Stimulated activated CD8-positive, alpha-beta memory T cell treated with anti-CD3 and anti-CD28 coated beads, Interleukin-12 subunit alpha, Interleukin-12 subunit beta, amount 100 ng/mL, for 4 hours (primary cell): Measurements from ENCODE around the gene DHX58.

Experiments used
- DNase-seq: peaks from one replicate; pipeline ENCODE4 v3.0.0-alpha.2; 2020; ENCODE audit warnings: low read depth

The DHX58 gene

GRCh38 chr17:42081516-42082129 lies 30.9 kb downstream of the DHX58 start:
- no peak for DNase-seq

- DNase-seq = no peak
Measured at GRCh38 chr17:42079541-42079940, 33.0 kb downstream of the DHX58 start.

DNA sequence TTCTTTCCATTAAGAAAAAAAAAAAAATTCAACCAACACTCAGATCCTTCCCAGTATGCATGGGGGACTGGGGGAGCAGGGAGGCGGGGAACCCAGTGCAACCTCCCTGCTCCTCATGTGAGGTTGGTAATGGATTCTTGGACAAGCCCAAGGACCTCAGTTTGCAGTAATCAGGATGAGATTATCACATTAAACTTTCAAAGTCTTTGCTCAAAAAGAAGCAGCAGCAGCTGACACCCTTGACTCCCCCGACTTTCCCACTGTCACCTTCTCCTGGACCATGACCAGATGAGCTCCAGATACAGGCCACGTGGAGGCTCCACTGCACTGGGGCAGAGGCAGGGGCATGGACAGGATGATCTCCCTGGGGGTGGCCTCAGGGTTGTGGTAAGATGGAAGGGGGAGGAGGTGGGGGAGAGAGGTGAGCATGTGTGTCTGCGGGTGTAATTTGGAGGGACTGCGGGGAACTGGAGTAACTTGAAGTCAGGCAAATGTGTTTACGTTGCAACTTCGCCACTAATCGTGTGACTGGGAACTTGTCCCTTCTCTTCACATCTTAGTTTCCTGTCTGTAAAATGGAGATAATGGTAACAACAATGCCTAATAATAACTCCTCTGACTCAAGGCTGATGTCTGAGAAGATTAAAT lies 34.0 kb downstream of the DHX58 start:
- DNase-seq = no peak

- no peak for DNase-seq
Measured at GRCh38 chr17:42077755-42078154, 34.8 kb downstream of the DHX58 start.

DNA sequence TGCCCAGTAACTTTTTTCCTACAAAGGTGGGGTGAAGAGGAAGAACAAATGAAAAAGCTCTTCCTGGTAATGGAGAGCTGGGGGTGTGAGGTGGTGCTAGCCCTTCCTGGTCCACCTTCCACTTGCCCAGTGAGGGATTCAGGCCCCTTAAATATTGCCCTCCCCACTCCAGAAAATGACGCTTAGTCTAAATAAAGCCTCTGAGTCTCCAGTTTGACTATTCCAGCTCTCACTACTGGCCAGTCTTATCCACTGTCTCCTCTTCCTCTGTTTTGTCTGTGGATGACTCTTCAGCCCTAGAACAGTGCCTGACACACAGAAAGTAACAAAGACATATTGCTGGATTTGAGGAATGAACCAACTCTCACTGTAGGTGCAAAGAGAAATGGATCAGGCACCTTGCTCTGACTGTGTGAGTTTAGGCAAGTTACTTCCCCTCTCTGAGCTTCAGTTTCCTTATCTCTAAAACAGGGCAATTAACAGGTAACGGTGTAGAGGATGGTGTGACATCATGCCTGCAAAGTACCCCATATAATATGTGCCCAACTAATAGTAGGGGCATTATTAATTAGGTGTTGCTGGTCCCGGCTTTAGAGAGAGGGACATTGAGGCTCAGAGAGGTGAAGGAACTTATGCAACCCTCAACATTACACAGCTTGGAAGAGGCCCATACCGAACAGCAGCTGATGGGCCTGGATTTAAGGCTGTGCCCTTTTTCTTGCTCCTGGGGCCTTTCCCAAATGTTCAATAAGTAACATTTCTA lies 35.5 kb downstream of the DHX58 start:
- DNase-seq = no peak

DNA sequence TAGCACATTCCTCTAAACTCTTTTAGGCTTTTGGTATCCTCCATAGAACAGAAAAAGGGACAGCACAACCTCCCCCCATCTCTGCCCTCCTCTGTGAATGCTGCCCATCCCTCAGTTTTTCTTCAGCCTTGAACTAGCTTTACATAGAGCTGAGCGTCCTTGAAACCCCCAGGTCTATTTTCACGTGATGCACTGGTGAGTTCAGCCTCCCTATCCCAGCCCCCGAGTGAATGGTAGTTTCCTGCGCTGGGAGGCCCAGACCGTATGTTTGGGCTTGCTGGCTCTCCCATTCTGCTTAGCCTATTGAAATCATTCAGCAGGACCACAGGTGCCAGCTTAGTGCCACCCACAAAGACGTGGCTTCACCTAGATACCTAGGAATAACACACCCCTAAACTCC lies 36.7 kb downstream of the DHX58 start:
- DNase-seq = no peak

GRCh38 chr17:42072323-42073187 lies 40.0 kb downstream of the DHX58 start:
- DNase-seq = no peak

- DNase-seq = no peak
Measured at GRCh38 chr17:42071810-42072209, 40.7 kb downstream of the DHX58 start.

- DNase-seq = no peak
Measured at GRCh38 chr17:42068979-42069378, 43.5 kb downstream of the DHX58 start.

- DNase-seq = peak; percentile 24
Measured at GRCh38 chr17:42067371-42068091, 45.0 kb downstream of the DHX58 start.

DNA sequence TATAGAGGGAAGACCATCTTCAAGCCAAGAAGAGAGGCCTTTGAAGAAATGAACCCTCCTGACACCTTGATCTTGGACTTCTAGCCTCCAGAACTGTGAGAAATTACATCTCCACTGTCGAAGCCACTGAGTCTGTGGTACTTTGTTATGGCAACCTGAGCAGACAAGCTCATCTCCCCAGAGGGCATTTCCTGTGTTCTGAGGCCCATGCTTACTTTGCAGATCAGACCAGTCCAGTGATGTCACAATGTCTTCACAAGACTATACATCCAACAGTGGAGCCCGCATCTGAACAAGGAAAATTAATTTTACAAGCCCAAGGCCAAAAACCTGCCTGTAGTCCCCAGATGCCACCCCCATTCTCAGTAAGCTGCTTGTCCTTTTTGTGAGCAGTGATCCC lies 47.3 kb downstream of the DHX58 start:
- no peak for DNase-seq

DNA sequence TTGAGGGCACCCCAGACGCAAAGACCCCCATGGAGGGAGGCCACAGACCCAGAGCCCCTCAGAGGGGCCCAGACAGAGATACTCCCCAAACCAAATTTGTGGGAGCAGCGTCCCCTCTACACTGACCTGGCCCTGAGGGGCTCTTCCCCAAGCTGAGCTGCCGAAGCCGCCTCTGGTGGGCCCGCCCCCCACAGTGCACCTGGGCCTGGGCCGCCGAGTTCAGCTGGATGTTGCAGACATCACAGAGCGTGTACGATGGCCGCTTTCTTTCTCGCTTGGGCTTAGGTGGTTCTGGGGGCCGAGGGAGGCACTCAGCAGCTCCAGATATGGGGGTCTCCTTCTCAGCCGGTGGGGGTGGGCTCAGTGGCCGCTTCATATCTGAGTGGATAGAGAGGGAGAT lies 49.8 kb downstream of the DHX58 start:
- no peak for DNase-seq

- DNase-seq = no peak
Measured at GRCh38 chr17:42061646-42062487, 50.6 kb downstream of the DHX58 start.

GRCh38 chr17:42060231-42060630 lies 52.3 kb downstream of the DHX58 start:
- no peak for DNase-seq

GRCh38 chr17:42059815-42060214 lies 52.7 kb downstream of the DHX58 start:
- DNase-seq = no peak

DNA sequence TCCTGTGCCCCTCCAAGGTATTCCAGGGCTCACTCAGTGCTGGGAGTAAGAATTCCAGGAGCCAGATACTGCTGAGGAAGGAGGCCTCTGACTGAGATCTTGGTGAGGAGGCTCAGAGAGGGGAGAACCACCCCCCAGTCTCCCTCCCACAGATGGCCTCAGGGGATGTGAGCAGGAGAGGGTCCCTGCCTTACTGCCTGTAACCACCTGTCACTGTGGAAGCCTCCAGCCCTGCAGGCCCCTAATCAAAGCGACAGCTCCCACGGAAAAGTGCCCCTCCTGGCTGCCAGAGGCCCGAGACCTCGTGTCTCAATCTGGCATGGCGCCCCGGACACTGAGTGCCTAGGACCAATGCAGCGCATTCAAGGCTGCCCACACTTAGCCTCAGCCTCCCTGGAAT lies 54.5 kb downstream of the DHX58 start:
- no peak for DNase-seq

DNA sequence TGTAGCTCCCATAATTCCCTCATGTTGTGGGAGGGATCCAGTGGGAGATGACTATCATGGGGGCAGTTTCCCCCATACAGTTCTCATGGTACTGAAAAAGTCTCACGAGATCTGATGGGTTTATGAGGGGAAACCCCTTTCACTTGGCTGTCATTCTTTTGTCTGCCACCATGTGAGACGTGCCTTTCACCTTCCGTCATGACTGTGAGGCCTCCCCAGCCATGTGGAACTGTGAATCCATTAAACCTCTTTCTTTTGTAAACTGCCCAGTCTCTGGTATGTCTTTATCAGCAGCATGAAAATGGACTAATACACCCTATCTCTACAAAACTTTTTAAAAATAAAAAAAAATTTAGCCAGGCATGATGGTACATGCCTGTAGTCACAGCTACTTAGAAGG lies 55.9 kb downstream of the DHX58 start:
- no peak for DNase-seq

DNA sequence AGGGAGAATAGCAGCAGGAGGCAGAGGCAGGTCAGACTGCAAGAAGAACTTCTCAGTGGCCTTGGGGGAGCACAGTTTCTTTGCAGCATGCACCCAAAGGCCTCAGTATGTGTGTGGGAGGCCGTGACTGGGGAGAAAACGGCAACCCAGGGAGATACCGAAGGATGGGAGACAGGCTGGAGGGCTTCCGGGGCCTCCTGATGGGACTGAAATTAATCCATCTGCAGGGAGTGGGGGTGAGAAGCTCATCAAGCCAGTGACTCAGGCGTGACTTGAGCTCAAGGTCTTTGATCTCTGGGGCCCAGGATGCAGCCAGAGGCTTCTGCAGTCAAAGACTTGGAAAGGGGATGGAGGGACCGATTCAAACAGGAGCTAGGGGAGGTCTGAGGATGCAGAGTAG lies 57.0 kb downstream of the DHX58 start:
- no peak for DNase-seq

GRCh38 chr17:42055027-42055426 lies 57.5 kb downstream of the DHX58 start:
- no peak for DNase-seq

GRCh38 chr17:42053731-42054500 lies 58.6 kb downstream of the DHX58 start:
- no peak for DNase-seq
